PC-3 (cell line): ENCODE results near the gene BEGAIN.

Experiments used
- EZH2 ChIP-seq: fragments of 300-600 bp; sonication (generic); IDR thresholded peaks from one replicate; pipeline ENCODE4 v1.6.1; 2017; ENCODE audit warnings: antibody characterized with exemption, mild to moderate bottlenecking, low read length; ENCODE audit not compliant: unreplicated experiment
- TF ChIP-seq, protein P1 (sequence below): fragments of 300-600 bp; sonication (generic); conservative IDR thresholded peaks from 2 replicates; pipeline ENCODE4 v1.5.1; 2017; ENCODE audit warnings: antibody characterized with exemption, low read depth, mild to moderate bottlenecking, low read length

DNA sequence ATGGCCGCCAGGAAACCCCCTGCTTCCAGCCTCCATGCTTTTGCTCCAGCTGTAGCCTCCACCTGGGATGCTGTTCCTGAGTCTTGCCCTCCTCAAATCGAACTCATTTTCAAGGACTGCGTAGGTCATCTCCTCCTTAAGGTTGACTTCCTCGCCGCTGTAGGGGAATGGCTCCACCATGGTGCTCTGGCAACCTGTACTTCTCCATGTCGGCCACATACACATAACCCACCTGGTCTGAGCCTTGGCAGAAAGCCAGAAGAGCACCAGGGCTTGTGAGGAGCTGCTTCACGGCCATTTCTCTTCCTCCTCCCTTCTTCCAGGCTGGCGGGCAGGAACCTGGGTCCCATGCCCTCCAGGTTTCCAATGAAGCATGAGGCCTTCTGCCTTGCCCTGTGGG, 36.7 kb upstream of the BEGAIN start:
- TF ChIP-seq, protein P1, sequence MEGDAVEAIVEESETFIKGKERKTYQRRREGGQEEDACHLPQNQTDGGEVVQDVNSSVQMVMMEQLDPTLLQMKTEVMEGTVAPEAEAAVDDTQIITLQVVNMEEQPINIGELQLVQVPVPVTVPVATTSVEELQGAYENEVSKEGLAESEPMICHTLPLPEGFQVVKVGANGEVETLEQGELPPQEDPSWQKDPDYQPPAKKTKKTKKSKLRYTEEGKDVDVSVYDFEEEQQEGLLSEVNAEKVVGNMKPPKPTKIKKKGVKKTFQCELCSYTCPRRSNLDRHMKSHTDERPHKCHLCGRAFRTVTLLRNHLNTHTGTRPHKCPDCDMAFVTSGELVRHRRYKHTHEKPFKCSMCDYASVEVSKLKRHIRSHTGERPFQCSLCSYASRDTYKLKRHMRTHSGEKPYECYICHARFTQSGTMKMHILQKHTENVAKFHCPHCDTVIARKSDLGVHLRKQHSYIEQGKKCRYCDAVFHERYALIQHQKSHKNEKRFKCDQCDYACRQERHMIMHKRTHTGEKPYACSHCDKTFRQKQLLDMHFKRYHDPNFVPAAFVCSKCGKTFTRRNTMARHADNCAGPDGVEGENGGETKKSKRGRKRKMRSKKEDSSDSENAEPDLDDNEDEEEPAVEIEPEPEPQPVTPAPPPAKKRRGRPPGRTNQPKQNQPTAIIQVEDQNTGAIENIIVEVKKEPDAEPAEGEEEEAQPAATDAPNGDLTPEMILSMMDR, result no peak
- TF ChIP-seq EZH2, result no peak
